GOT3 (cell line): Measurements from ENCODE around the gene DBH.

Experiments
- DNase-seq: peaks from one replicate; lab custom pipeline; 2025; ENCODE audit warnings: mixed read lengths; lab: John Stamatoyannopoulos, UW

DBH gene

GRCh38 chr9:133604856-133605255 lies 31.3 kb upstream of the DBH start:
- no peak for DNase-seq

GRCh38 chr9:133605446-133605845 lies 30.7 kb upstream of the DBH start:
- no peak for DNase-seq

DNA sequence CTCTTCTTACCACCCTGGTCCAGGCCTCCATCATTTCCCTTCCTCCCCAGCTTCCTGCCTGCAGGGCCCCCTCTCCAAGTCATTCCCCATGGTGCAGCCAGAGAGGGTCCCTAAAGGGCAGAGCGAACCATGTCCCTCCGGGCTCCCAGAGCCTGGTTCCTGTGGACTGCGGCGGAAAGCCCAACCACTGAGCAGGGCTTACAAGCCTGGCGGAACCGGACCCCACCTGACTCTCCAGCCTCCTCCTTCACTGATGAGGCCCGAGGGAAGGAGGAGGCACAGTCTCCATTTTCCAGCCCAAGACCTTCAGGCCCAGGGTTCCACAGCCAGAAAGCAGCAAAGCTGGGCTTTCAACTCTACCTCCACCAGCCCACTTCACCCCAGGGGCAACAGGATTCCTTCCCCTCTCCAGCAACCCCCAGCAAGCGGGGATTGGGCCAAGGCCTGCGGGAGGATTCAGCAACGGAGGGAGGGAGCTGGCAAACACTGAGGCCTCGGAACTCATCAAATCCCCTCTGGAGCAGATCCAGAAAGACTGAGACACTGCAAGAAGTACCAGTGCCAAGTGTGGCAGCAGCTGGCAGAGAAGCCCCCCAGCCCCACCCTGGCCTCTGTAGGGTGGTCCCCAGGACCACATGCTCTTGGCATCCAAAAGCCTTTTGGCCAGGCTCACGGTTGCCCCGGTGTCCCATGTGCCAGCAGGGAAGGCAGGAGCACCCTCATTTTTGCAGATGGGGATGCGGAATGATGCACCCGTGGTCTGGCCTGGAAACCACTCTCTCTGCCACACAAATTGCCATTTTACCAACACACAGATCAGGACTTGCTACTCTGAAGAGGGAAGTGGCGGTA lies 30.1 kb upstream of the DBH start:
- DNase-seq: no peak

GRCh38 chr9:133606708-133607025 lies 29.5 kb upstream of the DBH start:
- no peak for DNase-seq

DNA sequence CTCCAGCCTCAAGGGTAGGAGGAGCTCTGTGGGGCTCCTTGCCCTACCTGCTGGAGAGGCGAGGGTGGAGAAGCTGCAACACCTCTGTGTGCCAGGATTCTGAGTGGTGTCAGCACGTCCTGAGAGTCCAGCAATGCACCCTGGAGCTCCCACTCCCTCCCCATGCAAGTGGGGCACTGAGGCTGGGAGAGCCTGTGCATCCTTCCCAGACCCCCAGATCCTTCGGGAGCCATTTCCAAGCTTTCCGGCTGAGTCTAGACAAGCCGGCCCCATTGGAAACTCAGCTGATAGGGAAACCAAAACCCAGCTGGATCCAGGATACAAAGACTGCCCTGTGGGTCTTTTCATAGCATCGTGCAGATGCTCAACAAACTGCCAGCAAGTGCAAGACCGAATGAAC lies 28.8 kb upstream of the DBH start:
- no peak for DNase-seq

DNA sequence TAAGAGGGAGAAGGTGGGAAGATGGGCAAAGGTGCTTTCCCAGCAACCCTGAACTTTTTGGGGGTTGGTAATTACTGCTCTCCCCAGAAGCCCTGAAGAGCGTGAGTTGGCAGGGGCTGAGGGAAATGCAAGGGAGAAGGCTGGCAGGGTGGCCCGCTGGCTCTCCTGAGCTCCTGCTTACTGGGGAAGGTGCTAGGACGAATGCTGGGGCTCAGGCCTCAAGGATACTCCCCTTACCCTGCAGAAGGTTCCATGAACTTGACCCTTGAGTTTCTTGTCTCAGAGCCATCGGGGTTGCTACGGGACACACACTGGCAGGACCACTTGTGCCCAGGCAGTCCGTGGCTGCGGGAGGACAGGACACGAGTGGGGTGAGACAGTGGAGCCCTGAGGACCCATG lies 28.2 kb upstream of the DBH start:
- DNase-seq: no peak

- no peak for DNase-seq
Observed at GRCh38 chr9:133608382-133608781, 27.8 kb upstream of the DBH start.

GRCh38 chr9:133608889-133609288 lies 27.3 kb upstream of the DBH start:
- no peak for DNase-seq

GRCh38 chr9:133609311-133610098 lies 26.7 kb upstream of the DBH start, which contains the start of gene FAM163B:
Gene FAM163B, minus strand, starts transcription at chr9:133609389. Its CDS starts 29,166 bp downstream, at chr9:133580223.
- DNase-seq: no peak

GRCh38 chr9:133610845-133611244 lies 25.3 kb upstream of the DBH start:
- DNase-seq: no peak

- no peak for DNase-seq
Observed at GRCh38 chr9:133612051-133612450, 24.1 kb upstream of the DBH start.

- no peak for DNase-seq
Observed at GRCh38 chr9:133612816-133613215, 23.3 kb upstream of the DBH start.

- no peak for DNase-seq
Observed at GRCh38 chr9:133613432-133613831, 22.7 kb upstream of the DBH start.

- DNase-seq: no peak
Observed at GRCh38 chr9:133614056-133614455, 22.1 kb upstream of the DBH start.

DNA sequence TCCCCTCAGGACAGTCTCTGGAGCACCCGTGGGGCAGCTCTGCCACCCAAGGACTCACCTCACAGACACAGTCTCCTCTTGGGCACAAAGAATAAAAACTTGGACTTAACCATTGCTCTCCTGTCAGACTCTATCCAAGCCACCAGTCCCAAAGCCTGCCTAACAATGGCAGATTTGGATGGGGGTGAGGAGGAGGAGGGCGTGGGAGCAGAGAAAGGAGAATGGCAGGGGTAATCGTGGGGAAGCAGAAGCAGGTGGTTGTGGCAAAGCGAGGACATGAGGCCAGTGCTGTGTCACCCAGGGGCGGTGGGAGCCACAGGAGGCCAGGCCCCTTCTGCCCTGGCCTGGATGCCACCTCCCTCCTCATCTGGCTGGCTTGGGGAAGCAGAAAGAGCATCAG lies 21.5 kb upstream of the DBH start:
- DNase-seq: no peak

GRCh38 chr9:133615186-133615585 lies 21.0 kb upstream of the DBH start:
- no peak for DNase-seq

DNA sequence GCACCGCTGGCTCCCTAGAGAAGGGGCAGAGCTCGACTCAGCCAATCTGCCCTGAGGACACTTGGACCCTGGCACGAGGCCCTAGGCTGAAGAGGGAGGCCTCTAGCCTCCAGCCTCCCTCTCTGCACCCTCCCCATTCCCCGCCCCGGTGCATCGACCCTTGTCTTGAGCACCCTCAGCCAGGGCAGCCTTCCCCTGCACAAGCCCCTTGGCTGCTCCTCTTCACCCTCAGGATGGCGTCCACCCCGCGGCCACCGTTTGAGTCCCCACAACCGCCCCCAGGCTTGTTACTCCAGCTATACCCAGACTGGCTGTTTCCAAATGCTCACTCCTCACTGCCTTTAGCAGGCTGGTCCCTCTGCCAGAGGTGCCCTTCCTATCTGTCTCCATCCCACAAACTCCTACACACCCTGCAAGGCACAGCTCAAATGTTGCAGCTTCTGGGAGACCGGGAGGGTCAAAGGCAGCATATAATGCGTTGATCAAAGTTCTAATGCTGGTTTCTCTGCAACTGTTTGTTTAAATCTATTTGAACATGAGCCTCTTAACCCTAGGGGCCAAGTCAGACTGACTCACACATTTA lies 20.5 kb upstream of the DBH start:
- no peak for DNase-seq

- DNase-seq: no peak
Observed at GRCh38 chr9:133616643-133617405, 19.3 kb upstream of the DBH start.

DNA sequence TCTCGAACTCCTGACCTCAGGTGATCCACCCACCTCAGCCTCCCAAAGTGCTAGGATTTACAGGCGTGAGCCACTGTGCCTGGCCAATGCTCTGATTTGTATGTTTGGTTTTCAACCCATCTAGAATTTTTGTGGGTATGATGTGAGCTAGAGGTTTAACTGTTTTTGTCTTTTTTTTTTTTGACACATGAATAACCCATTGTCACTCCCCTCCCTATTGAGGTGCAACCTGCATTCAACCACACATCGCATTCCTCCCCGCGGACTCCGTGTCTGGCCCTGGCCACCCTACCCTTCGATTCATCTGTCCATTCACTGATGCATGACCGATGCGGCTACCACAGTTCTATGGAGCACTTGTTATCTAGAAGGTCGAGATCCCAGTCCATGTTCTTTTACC lies 17.4 kb upstream of the DBH start:
- DNase-seq: no peak

DNA sequence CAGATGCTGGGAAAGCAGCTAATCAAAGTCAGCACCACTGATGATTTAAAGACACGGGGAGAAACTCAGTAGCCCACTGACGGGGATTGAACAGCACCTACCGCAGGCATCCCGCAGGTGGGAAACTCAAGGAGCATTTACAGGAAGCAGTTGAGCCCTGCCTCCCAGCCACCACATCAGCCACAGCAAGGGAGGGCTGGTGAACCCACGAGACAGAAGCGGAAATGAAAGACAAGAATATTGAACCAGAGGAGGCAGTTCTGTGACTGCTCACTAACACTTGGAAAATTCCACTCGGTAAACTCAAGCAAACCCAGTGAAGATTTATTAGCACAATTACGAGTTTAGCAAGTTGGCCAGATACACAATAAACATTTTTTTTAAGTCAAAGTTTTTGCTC lies 16.4 kb upstream of the DBH start:
- no peak for DNase-seq

GRCh38 chr9:133621725-133622267 lies 14.4 kb upstream of the DBH start:
- DNase-seq: no peak

- no peak for DNase-seq
Observed at GRCh38 chr9:133622555-133622954, 13.6 kb upstream of the DBH start.
